BJ (cell line): ENCODE results near the gene SMAD7. TPM values are rescaled to one million over a fixed set of nuclear protein-coding genes. Genes with fewer than 3 reads are reported as not detected.

Experiments
- CTCF ChIA-PET: fragments of 350-600 bp; formaldehyde crosslinking; extraction: SDS; loops from one replicate; lab custom pipeline; 2021; ENCODE audit warnings: antibody characterized with exemption, inconsistent platforms; lab: Yijun Ruan, JAX
- POLR2A ChIA-PET: fragments of 300-600 bp; sonication (Branson Sonifier 250); formaldehyde crosslinking; extraction: SDS; loops from one replicate; lab custom pipeline; 2021; ENCODE audit warnings: antibody characterized with exemption; lab: Charles Lee
- DNase-seq: peaks from one replicate; pipeline ENCODE4 v3.0.0-alpha.2; 2011; ENCODE audit warnings: low read depth
- H3K27me3 ChIP-seq: 2 replicates; pipeline ENCODE4 v1.6.0; 2011; ENCODE audit warnings: low read length; ENCODE audit not compliant: control insufficient read depth, insufficient read depth
- H3K36me3 ChIP-seq: 2 replicates; pipeline ENCODE4 v1.5.1; 2011; ENCODE audit warnings: low read length; ENCODE audit not compliant: control insufficient read depth, insufficient read depth
- H3K4me3 ChIP-seq: 2 replicates; pipeline ENCODE4 v1.5.1; 2011; ENCODE audit warnings: low read depth, mild to moderate bottlenecking, control low read depth, low read length
- CTCF ChIP-seq: IDR thresholded peaks from 2 replicates; pipeline ENCODE4 v1.5.1; 2011; ENCODE audit warnings: low read depth, mild to moderate bottlenecking, control low read depth, inconsistent platforms, low read length, moderate library complexity; ENCODE audit not compliant: insufficient read depth
- polyA plus RNA-seq: library from polyadenylated mRNA; depleted of rRNA; stranded (reverse); fragments of >200 nt; gene quantifications from 2 replicates; pipeline ENCODE4 v1.2.3, GENCODE V29; 2011

Gene SMAD7
- polyA plus RNA-seq, 1 experiment = 24.2 TPM

DNA sequence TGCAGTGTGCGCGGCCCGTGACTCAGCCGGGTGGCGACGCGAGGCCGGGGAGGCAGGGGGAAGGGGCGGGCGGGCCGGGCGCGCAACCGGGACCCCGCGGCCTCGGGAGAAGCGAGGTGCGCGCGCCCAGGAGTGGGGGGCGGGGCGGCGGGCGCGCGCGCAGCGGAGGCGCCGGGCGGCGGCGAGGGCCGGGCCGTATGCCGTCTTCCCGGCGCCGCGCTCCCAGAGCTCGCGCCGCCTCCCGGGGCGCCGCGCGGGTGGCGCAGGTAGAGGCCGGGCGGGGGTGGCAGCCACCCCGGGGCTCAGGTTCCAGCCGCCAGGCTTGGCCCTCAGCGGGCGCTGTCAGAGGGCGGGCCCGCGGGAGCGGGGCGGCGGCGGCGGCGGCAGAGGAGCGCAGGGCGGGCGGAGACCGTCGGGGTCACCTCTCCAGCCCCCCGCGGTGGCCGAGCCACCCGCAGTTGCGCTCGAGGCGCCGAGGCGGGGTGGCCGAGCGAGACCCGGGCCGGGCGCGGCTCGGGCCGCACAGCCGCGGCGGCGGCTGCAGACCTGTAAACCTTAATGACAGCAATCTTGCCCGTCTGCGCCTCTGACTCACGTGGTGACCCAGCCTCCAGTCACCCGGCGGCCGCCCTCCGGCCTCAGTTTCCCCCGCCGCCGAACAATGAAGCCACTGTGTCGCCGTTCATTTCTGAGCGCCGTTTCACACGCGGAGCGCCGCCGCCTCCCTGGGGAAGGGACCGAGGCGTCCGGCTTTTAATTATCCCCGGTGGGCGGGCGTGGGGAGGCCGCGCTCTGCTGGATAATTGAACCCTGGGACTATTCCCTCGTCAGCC is 25.3 kb upstream of the SMAD7 start:
- ChIA-PET POLR2A (no interaction called here), CTCF (interaction anchor here (1.6 kb wide), 1 partner anchor 65 kb away, joined by 3 read pairs; no protein-coding TSS in a partner anchor)
- H3K4me3 ChIP-seq = peak overlapping the region; percentile 67
- H3K36me3 ChIP-seq = no peaks in the 10 kb centered on the region
- no peak for DNase-seq
- TF ChIP-seq CTCF = no peak
- no peaks in the 10 kb centered on the region for H3K27me3 ChIP-seq

DNA sequence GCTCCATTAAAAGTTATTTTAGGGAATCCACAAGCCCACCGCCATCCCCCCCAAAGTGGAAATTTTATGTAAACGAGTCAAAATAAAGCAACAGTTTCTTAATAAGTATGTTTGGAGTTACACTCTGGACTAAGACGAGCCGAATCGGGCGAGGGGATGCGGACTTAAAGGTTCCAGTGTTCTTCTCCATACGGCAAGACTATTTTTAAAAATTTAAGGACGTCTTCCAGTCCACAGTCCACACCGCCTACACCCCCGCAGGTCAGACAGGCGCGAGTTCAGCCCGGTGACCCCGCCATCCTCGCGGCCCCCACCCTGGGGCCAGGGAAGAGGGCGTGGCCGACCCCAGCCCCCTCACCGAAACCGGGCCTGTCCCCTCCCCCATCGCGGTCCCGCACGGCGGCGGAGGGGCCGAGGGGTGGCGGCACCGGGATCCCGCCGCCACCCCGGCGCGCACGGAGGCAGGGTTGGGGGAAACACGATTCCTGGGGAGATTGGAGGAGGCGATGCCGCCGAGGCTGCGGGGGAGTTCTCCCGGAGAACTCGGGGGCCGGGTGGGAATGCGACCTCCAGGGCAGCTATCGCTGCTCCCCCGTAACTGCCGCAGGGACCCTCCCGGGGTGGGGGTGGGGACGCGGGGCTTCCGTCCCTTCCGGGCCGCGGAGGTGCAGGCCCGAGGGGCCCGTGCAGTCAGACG is 24.5 kb upstream of the SMAD7 start:
- ChIA-PET POLR2A (no interaction called here), CTCF (interaction anchor here (1.6 kb wide), 1 partner anchor 65 kb away, joined by 3 read pairs; no protein-coding TSS in a partner anchor)
- DNase-seq = no peak
- TF ChIP-seq CTCF = no peak
- Histone ChIP-seq H3K4me3 (peak overlapping the region; percentile 67), H3K36me3 (no peaks in the 10 kb centered on the region), H3K27me3 (no peaks in the 10 kb centered on the region)

DNA sequence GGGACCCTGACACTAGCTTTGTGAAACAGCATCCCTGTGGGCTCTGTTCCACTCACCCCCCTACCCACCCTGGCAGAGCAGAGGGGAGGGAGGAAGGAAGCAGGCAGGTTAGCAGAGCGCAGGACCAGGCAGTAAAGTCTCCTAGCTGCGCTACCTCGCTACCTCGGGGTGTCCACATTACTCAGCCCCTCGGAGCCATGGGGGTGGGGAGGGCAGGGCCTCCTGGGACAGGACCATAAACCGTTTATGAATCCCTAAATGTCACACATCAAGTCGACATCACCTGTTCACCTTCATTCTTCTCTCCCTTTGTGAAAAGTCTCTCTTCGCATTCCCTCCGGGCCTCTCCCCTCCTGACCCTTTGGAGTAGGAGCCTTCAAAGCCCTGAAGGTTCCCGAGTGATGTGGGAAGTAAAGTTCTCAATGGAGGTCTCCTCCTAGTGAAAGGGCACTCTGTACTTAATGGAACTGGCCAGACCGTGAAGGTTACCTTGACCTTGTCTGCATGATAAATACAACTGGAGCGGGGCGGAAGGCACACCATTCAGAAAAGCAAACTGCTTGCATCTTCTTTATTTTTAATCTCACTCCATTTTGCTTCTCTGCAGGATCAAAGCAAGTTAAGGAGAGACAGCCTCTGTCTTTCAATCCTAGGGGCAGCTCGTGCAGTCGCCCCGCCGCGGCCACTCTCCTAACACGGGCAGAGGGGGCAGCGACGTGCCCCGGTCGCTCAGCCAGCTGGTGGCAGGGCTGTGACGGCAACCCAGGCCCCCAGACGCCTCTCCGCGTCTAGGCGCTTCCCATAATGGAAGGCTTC is 23.7 kb upstream of the SMAD7 start:
- no peak for DNase-seq
- H3K36me3 ChIP-seq = no peaks in the 10 kb centered on the region
- no peaks in the 10 kb centered on the region for H3K27me3 ChIP-seq
- TF ChIP-seq CTCF = no peak
- peak overlapping the region; percentile 67 for H3K4me3 ChIP-seq
- CTCF ChIA-PET = interaction anchor here (1.0 to 1.6 kb wide), 2 partner anchors 11 to 66 kb away, joined by 3 read pairs; no protein-coding TSS in a partner anchor
- POLR2A ChIA-PET = no interaction called here

- 0 out of 2 replicates have a peak, but pooled peaks cover 2% of the 10 kb centered on the region for H3K27me3 ChIP-seq
- DNase-seq = no peak
- H3K4me3 ChIP-seq = no peak overlapping the region
- POLR2A ChIA-PET = no interaction called here
- CTCF ChIA-PET = interaction anchor here (1.0 kb wide), 1 partner anchor 10 kb away, joined by 3 read pairs; no protein-coding TSS in a partner anchor
- H3K36me3 ChIP-seq = no peaks in the 10 kb centered on the region
- no peak for TF ChIP-seq CTCF
Measured at GRCh38 chr18:48973731-48974130, 23.0 kb upstream of the SMAD7 start.
